Measurements from ENCODE around the gene CABLES2.

Gene CABLES2

DNA sequence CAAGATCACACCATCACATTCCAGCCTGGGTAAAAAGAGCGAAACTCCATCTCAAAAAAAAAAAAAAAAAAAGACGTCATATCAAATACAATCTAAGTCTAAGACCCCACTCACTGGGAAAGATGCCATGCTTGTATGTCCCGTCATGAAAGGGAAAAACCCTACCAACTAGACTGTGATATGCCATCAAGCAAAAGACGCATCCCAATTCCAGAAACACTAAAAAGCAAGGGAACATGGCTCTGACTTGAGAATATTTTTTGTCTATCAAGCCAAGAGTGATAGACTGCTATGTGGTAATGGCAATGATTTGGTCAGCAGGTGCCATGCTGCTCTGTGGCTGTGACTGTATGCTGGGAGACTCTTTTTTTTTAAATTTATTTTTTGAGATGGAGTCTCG, 63.0 kb downstream of the CABLES2 start:
- no peak for DNase-seq

GRCh38 chr20:62342910-62343309, 64.2 kb downstream of the CABLES2 start:
- DNase-seq: peak; percentile 13

DNA sequence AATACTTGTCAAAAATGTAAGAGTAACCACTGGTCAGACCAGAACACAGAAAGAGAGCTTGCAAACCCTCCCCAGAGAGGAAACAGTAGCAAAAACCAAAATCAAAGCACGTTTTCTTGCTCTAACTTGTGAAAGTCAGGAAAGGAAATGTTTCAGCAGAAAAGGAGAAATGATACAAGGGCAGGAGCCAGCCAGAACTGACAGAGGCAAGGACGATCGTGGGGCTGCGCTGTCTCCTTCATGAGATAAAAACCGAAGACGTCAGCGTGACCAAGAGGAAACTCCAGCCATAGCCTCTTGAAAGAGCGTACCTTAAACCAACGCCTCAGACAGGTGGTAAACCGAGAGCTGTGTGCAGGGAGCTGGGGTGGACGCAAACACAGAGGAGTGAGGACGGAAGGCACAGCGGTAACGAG, 67.4 kb downstream of the CABLES2 start:
- DNase-seq: no peak
